Superior temporal gyrus (tissue), 1 donor: Measurements from ENCODE around the gene NYNRIN.
"Not testable (repeated sequence)": the region's sequence is repeated elsewhere in the genome, so short reads cannot be mapped to it uniquely, and the experiment has no call there.

ENCODE experiments used
- DNase-seq: peaks from one replicate; pipeline ENCODE4 v3.0.0-alpha.2; 2016; ENCODE audit errors: extremely low spot score

The NYNRIN gene

DNA sequence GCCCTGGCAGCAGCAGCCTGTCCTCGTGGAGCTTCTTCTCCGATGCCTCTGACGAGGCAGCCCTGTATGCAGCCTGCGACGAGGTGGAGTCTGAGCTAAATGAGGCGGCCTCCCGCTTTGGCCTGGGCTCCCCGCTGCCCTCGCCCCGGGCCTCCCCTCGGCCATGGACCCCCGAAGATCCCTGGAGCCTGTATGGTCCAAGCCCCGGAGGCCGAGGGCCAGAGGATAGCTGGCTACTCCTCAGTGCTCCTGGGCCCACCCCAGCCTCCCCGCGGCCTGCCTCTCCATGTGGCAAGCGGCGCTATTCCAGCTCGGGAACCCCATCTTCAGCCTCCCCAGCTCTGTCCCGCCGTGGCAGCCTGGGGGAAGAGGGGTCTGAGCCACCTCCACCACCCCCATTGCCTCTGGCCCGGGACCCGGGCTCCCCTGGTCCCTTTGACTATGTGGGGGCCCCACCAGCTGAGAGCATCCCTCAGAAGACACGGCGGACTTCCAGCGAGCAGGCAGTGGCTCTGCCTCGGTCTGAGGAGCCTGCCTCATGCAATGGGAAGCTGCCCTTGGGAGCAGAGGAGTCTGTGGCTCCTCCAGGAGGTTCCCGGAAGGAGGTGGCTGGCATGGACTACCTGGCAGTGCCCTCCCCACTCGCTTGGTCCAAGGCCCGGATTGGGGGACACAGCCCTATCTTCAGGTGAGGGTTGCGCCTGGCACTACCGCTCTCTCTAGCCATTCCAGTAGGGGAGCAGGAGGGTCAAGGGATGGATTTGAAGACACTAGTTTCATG is 28.7 kb upstream of the NYNRIN start:
- DNase-seq, result no peak

DNA sequence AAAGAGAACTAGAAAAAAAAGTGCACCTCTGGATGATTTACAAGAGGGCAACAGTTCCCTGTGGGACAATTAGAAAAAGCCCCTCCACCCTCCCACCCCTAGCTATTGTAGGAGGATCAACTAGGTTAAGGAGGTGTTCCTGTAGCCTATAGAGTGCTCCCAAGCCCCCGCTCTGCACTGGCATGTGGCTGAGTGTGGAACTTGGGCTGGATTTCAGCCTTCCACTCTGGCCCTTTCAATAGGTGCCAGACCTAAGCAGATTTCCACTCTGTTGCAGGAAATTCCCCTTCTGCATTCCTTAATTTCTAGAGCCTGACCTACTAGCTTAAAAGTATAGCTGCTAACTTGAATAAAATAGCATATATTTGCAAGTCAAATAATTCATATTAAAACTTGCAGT is 28.1 kb upstream of the NYNRIN start:
- DNase-seq, result no peak

DNA sequence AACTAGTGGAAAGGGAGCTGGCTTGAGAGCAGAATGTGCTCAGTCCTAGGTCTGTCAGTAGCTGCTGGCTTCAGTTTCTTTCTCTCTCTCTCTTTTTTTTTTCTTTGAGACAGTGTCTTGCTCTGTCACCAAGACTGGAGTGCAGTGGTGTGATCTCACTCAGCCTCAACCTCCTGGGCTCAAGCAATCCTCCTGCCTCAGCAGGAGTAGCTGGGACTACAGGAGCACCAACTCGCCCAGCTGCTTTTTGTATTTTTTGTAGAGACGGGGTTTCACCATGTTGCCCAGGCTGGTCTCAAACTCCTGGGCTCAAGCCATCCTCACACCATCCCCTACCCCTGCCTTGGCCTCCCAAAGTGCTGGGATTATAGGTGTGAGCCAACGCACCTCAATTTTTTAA is 27.2 kb upstream of the NYNRIN start:
- DNase-seq, result not testable (repeated sequence)

DNA sequence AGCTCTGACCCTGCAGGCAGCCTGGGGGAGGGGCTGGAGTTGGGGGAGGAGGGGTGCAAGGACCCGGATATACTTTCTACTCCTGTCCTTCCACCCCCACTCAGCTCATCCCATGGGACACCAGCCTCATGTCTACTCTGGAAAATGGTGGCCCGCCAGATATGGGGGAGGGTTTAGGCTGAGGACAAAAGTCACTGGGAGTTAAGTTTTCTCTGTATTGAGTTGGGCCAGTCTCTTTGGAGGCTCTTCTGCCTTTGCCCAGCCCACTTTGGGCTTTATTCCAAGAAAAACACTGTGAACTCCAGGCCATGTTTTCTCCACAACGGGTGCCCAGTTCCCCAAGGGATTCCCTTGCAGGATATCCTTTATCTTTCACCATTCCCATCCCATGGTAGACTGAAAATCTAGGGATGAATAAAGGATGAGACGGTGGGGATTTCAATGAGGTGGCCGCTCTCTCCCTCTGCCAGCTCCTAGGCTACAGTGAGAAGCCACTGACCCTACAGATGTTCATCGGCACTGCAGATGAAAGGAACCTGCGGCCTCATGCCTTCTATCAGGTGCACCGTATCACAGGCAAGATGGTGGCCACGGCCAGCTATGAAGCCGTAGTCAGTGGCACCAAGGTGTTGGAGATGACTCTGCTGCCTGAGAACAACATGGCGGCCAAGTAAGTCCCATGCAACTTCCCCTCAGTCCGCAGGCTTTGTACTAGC is 25.9 kb upstream of the NYNRIN start:
- no peak for DNase-seq

DNA sequence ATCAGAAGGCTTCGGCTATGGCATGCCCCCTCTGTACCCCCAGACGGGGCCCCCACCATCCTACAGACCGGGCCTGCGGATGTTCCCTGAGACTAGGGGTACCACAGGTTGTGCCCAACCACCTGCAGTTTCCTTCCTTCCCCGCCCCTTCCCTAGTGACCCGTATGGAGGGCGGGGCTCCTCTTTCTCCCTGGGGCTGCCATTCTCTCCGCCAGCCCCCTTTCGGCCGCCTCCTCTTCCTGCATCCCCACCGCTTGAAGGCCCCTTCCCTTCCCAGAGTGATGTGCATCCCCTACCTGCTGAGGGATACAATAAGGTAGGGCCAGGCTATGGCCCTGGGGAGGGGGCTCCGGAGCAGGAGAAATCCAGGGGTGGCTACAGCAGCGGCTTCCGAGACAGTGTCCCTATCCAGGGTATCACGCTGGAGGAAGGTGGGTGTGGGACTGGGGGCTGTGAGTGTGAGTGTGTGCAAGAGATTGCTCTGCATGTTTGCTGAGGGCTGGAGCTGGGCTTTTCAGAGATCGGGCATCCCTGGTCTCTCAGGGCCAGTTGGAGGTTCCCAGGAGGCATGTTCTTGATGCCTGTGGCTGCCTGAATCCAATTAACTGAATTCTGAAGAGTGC is 22.2 kb upstream of the NYNRIN start:
- DNase-seq, result no peak

DNA sequence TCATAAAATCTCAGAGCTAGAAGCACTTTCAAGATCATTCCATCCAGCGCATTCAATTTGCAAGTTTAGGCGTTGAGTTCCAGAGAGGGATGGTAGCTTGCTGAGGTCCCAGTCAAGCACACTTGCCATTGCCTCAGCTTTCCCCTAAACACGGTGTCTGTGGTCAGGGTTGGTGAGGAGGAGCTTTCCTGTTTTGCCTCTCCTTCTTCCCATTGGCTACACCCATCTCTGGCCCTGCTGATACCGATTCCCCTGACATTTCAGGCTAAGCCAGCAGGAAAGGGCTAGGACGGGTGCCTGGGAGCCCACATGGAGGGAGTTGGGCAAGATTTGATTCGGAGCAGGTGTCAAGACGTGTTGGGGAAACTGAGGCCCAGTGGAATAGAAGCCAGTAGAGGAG is 21.7 kb upstream of the NYNRIN start:
- DNase-seq, result no peak

DNA sequence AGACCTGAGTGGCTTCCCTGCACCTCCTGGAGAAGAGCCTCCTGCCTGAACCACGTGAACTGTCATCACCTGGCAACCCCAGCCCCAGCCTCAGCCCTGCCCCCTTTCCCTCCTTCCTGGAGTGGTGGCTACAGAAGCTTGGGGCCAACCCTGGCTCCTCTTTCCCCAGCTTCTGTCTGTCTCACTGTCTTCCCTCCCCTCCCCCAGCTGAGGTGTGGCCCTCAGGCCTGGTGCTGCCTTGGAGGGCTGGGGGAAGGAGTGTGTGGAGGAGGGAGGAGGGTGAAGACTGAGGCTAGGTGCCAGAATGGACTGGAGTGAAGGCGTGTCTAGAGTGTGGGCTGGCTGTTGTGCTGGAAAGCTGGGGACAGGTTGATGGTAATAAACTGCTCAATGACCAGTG is 21.1 kb upstream of the NYNRIN start:
- DNase-seq, result no peak

DNA sequence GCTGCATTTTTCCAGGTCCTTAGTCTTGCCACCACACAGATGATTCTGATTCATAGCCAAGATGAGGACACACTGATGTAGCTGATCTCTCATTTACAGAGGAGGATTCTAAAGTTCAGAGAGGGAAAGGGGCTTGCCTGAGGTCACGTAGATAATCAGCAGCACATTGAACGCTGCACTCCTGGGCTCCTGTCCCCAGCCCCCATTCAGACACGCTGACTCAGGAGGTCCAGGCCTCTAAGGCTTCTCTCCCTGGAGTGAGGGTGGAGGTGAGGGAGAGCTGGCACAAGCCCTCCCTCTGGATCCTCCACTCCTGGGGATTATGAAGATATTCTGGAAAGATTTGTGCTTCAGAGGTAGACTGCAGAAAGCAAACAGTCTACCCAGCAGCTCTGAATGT is 20.5 kb upstream of the NYNRIN start:
- no peak for DNase-seq

DNA sequence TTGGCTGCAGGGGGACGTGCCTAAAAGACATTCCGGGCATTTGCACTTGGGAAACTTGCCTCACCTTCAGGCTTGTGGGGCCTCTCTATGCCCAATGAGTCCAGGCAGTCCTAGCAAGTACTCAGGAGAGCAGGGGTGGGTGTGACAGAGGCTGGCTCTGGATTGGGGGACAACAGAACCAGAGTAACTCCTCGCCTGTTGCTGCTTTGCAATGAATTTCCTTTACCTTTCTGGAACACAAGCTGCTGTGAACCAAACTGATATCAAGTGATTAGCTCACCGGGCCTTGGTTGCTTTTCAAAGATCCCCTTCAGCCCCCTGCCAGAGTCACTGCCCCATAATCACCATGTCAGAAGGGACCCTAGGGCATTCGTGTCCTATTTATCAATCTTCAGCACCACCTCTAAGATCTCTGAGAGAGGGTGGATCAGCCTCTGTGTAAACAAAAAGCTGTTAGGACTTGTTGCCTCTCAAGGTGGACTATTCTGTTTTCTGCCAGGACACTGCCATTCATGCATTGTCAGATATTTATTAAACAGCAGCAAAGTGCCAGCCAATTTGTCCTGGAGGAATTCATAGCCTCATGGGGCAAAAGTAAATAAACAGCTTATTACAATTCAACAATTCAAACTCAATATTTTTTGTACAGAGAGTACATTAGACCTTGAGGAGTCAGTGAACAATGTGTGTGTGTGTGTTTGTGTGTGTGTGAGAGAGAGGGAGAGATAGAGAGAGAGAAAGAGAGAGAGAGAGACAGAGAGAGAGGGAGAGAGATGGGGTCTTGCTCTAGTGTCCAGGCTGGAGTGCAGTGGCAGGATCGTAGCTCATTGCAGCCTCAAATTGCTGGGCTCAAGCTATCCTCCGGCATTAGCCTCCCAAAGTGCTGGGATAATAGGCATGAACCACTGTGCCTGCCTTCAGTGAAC is 19.6 kb upstream of the NYNRIN start:
- DNase-seq, result no peak

DNA sequence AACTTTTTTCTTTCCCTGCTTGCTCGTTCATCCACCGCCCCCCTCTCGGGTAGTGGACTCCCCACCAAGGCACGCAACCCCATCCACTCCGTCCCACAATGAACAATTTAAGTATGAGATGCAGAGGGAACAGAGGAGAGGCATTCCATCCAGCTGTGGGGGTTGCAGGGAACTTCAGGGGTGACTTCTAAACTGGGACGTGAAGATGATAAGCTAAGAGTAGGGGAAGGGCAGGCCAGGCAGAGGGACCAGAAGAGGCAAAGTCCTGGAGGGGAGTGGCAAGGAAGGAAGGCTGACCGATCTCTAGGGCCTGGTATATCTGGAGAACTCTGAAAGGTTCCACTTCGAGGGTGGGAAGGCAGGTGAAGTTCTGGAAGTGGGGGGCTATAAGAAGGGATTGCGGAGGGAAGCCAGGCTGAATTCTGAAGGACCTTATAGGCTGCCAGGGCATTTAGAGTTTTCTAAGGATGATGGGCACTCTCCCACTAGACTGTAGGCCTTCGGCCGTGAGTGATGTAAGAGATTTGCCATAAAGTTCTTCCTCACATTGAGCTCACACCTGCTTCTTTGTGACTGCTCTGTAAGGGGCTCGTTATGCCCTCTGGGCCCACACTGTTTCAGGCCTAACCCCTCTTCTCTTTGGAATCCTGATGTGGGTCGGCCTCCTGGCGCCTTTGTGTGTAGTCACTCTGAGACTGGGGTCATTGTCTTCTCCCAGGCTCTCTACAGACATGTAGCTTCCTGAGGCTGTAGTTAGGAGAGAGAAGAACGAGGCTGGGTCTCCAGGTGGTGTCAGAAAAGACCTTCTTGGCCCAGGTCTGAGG is 18.7 kb upstream of the NYNRIN start:
- DNase-seq, result no peak

DNA sequence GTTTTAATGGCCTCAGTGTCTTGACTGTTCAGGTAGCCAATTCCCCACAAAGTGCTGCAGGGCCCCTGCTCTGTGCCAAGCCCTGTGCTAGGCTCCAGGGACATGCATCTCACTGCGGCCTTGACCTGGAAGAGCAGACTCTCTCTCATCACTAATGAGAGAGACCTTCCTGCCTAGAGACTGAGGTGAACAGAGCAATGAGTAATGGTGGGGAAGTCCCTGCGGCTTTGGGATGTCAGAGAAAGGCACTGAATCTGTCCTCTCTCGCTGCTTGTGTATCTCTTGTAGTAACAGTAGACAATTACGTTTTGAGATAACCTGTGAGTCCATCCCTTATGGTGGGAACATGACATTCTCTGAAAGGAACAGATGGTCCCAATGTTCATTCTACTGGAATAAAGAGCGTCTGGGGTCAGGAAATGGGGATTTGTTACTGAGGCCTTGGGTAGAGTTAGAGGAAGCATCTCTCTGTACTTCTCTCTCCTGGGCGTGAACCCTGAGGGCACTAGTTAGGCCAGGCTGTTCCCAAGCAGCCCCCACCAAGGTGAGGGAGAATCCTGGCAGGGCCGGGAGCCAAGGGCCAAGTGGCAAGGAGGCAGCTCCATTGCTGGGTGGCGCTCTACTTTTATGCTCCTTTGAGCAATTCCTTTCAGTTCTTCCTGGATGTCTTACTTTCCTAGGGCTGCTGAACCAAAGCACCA is 17.3 kb upstream of the NYNRIN start:
- DNase-seq, result no peak

DNA sequence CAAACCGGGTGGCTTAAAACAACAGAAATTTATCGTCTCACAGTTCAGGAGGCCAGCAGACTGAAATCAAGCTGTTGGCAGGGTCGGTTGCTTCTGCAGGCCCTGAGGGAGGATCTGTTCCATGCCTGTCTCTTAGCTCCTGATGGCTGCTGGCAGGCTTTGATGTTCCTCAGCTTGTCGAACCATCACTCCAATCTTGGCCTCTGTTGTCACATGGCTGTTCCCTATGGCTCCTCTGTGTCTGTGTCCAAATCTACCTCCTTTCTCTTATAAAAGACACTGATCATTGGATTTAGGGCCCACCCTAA is 16.8 kb upstream of the NYNRIN start:
- no peak for DNase-seq

DNA sequence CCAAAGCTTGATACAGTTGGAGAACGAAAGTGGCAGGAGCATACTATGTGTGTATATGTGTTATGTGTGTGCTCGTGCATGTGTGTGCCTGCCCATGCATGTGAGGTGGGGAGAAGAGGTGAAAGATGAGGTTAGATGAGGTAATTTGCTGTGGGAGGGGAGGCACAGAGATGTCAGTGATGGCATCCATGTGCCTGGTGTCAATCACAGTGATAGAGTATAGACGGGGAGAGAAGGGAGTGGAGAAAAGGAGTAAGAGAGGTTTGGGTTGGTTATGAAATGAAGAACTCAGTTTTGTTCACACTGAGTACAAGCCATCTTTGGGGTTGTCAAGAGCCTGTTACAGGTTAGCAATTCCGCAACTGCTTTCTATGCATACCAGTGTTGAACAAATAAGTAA is 14.6 kb upstream of the NYNRIN start:
- DNase-seq, result no peak

DNA sequence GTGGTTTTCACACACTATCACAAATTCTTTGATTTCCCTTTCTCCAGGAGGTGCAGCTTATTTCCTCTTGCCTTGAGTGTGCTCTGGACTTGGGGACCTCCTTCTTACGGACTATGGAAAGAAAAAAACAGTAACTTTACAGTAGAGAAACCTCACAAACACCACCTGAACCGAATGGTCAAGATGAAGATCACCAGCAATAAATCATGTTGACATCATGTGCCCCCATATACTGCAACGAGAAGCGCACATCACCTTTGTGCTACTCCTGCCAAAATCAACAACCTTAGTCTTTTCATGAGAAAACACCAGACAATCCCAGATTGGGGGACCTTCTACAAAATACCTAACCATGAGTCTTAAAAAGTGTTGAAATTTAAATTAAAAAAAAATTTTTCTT is 13.3 kb upstream of the NYNRIN start:
- DNase-seq, result no peak

DNA sequence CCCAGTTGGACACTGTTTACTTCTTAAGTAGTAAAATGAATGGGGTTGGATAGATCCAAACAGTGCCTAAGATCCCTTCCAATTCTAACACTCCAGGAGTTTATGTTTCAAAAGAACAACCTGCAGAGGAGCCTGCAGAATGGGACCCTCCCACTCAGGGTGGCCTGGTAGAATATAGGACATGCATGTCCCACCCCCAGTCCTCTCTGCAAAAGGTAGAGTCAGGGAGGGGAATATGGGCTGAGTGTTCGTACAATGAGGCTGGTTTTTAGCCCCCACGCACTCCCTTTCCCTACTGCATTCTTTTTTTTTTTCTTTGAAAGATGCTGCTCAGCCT is 11.8 kb upstream of the NYNRIN start:
- no peak for DNase-seq

DNA sequence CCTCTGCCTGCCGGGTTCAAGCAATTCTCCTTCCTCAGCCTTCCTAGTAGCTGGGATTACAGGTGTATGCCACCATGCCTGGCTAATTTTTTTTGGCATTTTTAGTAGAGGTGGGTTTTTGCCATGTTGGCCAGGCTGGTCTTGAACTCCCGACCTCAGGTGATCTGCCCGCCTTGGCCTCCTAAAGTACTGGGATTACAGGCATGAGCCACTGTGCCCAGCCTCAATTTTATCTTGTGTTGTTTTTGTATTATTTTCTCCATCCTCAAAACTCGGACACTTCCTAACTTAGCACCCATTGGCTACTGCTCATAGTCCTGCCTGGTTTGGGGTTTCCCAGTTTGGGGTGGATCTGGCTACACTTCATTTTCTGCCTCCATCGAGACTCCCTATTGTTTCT is 11.2 kb upstream of the NYNRIN start:
- DNase-seq, result not testable (repeated sequence)

DNA sequence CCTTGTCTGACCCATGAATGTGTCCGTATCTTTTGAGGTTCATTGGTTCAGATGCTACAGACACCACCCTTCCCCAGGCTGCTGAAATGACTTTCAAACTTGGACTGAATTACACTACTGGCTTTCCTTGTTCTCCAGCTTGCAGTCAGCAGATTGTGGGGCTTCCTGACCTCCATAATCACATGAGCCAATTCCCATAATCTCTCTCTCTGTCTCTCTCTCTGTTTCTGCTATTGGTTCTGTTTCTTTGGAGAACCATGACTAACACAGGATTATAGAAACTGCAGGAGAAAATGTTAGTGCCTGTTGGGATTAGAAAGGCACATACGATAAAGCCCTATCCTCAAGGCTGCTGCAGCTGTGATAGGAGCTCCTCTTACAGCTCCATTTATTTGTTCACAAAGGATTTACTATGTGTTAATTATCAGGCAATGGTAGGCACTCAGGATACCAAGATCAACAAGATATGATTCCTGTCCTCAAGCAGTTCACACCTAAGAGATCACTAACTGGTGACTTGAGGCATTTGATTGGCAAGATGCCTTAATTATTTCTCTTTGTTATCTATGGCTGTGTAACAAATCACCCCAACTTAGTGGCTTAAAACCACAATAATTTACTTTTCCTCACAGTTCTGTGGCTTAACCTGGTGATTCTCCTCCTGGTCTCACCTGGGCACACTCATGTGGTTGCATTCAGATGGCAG is 10.2 kb upstream of the NYNRIN start:
- DNase-seq, result no peak

DNA sequence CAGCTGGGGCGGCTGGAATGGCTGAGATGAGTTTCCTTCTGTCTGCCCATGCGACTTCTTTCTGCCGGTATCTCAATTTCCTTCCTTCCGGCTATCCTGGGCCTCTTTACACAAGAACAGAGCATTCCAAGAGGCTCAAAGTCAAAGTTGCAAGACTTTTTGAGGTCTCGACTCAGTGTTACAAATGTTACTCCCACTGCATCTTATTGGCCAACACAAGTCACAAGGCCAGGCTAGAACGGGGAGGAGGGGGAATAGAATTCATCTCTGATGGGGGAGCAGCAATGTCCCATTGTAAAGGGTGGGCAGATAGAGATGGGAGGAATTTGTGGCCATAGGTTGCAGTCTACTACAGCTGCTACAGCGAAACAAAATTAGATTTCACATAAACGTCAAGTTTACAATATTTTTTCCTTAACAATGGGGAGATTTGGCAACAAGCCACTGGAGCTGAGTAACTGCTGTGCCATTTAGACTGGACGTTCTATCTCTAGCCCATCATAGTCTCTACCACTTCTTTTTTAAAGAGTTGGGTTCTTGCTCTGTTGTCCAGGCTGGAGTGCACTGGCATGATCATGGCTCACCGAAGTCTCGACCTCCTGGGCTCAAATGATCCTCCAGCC is 9.5 kb upstream of the NYNRIN start:
- DNase-seq, result no peak

DNA sequence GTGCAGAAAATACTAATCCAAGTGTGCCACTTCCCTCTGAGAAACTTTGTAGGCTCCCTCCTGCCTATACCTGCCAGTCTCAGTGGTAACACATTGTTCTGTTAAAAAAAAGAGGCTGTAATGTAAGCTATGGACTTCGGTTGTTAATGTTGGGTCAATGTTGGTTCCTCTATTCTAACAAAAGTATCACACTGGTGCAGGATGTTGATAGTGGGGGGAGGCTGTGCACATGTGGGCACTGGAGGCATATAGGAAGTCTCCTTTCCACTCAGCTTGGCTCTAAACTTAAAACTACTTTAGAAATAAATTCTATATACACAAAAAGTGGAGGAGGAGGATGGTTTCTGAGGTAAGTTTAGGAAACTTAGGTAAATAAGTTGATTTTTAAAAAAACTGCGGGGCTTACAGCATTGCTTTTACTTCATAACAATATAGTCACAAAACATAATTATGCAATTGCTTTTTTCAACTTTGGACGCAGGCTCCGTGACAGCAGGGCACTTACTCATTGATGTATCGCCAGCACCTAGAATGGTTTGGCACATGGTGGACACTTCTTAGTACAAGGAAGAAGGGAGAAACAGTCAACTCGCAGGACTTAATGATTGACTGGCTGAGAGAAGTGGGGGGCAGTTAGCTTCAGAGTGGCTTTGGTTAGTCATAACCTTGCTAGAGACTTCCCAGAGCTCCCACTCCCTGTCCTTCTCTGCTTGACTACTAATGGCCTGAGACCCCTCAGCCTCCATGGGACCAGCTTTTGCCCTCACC is 7.9 kb upstream of the NYNRIN start:
- DNase-seq, result no peak
